Smooth muscle cell (in vitro differentiated cells): Measurements from ENCODE around the gene SELENOW. TPM values are rescaled to one million over a fixed set of nuclear protein-coding genes. Genes with fewer than 3 reads are reported as not detected.
"Not testable (repeated sequence)": the region's sequence is repeated elsewhere in the genome, so short reads cannot be mapped to it uniquely, and the experiment has no call there.

Source experiments
- DNase-seq: peaks from one replicate; lab custom pipeline; 2025; ENCODE audit not compliant: unreplicated experiment; lab: John Stamatoyannopoulos, UW
- H2AFZ ChIP-seq: fragments of 200-600 bp; sonication (generic); 2 replicates; pipeline ENCODE4 v1.6.0; 2016; ENCODE audit warnings: antibody characterized with exemption, low read depth, mild to moderate bottlenecking
- H3F3A ChIP-seq: fragments of 200-600 bp; sonication (generic); 2 replicates; pipeline ENCODE4 v1.6.0; 2017; ENCODE audit warnings: antibody characterized with exemption, low read depth
- H3K27ac ChIP-seq: fragments of 200-600 bp; sonication (generic); 2 replicates; pipeline ENCODE4 v1.5.1; 2016; ENCODE audit warnings: low read depth, mild to moderate bottlenecking
- H3K27me3 ChIP-seq: fragments of 200-600 bp; sonication (generic); 2 replicates; pipeline ENCODE4 v1.6.1; 2016; ENCODE audit warnings: low read depth, mild to moderate bottlenecking
- H3K36me3 ChIP-seq: fragments of 200-600 bp; sonication (generic); 2 replicates; pipeline ENCODE4 v1.5.1; 2016; ENCODE audit warnings: low read depth
- H3K4me1 ChIP-seq: fragments of 200-600 bp; sonication (generic); 2 replicates; pipeline ENCODE4 v1.5.1; 2016; ENCODE audit warnings: low read depth
- H3K4me2 ChIP-seq: fragments of 200-600 bp; sonication (generic); 2 replicates; pipeline ENCODE4 v1.6.0; 2016; ENCODE audit warnings: mild to moderate bottlenecking
- H3K4me3 ChIP-seq: fragments of 200-600 bp; sonication (generic); 2 replicates; pipeline ENCODE4 v1.5.1; 2016; ENCODE audit warnings: mild to moderate bottlenecking
- H3K79me2 ChIP-seq: fragments of 200-600 bp; sonication (generic); 2 replicates; pipeline ENCODE4 v1.6.0; 2016; ENCODE audit warnings: low read depth, mild to moderate bottlenecking
- H3K9ac ChIP-seq: fragments of 200-600 bp; sonication (generic); 2 replicates; pipeline ENCODE4 v1.6.0; 2016; ENCODE audit warnings: low read depth
- H3K9me3 ChIP-seq: fragments of 200-600 bp; sonication (generic); replicated peaks from 2 replicates; pipeline ENCODE4 v1.5.1; 2016; ENCODE audit warnings: low read depth
- H4K20me1 ChIP-seq: fragments of 200-600 bp; sonication (generic); 2 replicates; pipeline ENCODE4 v1.6.0; 2016; ENCODE audit warnings: low read depth
- CTCF ChIP-seq: fragments of 200-600 bp; sonication (generic); IDR thresholded peaks from 2 replicates; pipeline ENCODE4 v1.5.1; 2017; ENCODE audit warnings: borderline replicate concordance, mild to moderate bottlenecking, antibody characterized with exemption; ENCODE audit not compliant: insufficient read depth, poor library complexity, severe bottlenecking
- WGBS: methylation state at CpG from one replicate; pipeline ENCODE4 v1.1.7; 2016; ENCODE audit warnings: low lambda C conversion rate; 5-methylcytosine and 5-hydroxymethylcytosine counted together
- polyA plus RNA-seq: library from polyadenylated mRNA; unstranded; fragments of >200 nt; fragmentation: Nextera tagmentation; extraction: Ambion mirVana; gene quantifications from 2 replicates; pipeline ENCODE4 v1.2.1, GENCODE V29; 2016
- total RNA-seq: library from RNA; depleted of rRNA; stranded (reverse); fragments of >200 nt; gene quantifications from 2 replicates; pipeline ENCODE4 v1.2.3, GENCODE V29; 2014

Gene SELENOW
- total and polyA plus RNA-seq, 2 experiments from 2014 or later, result 441 to 558 TPM

DNA sequence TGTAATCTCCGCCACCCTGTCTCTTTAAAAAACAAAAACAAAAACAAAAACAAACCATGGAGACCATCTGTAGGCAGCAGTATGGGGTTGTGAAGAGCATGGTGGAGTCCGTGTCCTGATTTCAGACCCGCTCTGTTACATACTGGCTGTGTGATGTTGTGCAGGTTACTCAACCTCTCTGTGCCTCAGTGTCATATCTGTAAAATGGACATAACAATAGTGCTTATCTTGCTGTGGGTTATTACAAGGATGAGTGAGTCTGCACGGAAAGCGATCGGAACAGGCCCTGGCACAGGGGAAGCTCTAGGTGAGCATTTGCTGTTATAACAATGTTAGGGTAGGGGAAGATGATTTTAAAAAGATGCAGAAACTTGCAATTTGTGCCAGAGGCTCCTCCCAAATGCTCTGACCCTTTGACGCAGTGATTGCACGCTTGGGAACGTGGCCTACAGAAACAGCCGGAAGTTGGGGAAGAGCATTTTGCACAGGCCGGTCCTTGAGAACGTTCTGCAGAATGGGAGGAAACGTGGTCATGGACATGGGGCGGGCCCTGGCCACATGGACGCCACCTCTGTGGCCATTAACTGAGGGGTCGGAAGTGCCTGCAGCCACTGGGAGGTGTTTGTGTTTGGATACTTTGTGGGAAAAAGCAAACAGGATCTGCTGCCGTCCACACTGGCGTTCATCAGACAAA lies 15.7 kb upstream of the SELENOW start:
- Histone ChIP-seq H3K9me3 (no peaks in the 10 kb centered on the region), H3K36me3 (peaks cover 3% of the 10 kb centered on the region), H3K4me3 (no peak overlapping the region), H3F3A (peaks cover 5% of the 10 kb centered on the region), H3K27me3 (no peaks in the 10 kb centered on the region), H3K9ac (no peak overlapping the region), H3K27ac (no peak overlapping the region), H4K20me1 (peaks cover 5% of the 10 kb centered on the region), H2AFZ (no peak overlapping the region), H3K79me2 (no peaks in the 10 kb centered on the region), H3K4me1 (no peaks in the 10 kb centered on the region), H3K4me2 (no peak overlapping the region)
- 87% methylated on average over 18 of the region's 18 CpGs for WGBS
- no peak for TF ChIP-seq CTCF
- DNase-seq, result no peak

DNA sequence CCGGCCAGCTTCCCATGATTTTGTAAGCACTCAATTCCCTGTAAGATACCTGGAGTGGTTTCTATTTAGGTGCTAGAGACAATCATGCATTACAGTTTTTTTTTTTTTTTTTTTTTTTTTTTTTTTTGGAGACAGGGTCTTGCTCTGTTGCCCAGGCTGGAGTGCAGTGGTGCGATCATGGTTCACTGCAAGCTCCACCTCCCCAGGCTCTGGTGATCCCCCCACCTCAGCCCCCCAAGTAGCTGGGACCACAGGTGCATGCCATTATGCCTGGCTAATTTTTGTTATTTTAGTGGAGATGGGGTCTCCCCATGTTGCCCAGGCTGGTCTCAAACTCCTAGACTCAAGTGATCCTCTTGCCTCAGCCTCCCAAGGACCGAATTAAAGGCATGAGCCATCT lies 13.8 kb upstream of the SELENOW start:
- not testable (repeated sequence) for H3K4me2 ChIP-seq, H3K79me2 ChIP-seq, H2AFZ ChIP-seq, H3K36me3 ChIP-seq, H3K27ac ChIP-seq, H3K4me1 ChIP-seq, DNase-seq, H3K27me3 ChIP-seq, H4K20me1 ChIP-seq, H3K4me3 ChIP-seq, H3K9ac ChIP-seq, H3F3A ChIP-seq, H3K9me3 ChIP-seq
- 96% methylated on average over 3 of the region's 3 CpGs for WGBS

- TF ChIP-seq CTCF, result peak; percentile 60
- no peak overlapping the region for H3K9ac ChIP-seq
- peaks cover 3% of the 10 kb centered on the region for H3K4me1 ChIP-seq
- H3K36me3 ChIP-seq, result no peaks in the 10 kb centered on the region
- H3K9me3 ChIP-seq, result no peaks in the 10 kb centered on the region
- no peak overlapping the region for H2AFZ ChIP-seq
- H3K4me2 ChIP-seq, result peak overlapping the region; percentile 44
- no peaks in the 10 kb centered on the region for H3K79me2 ChIP-seq
- peaks cover 5% of the 10 kb centered on the region for H3F3A ChIP-seq
- WGBS, result 23% methylated on average over 18 of the region's 19 CpGs
- DNase-seq, result no peak
- H3K27me3 ChIP-seq, result no peaks in the 10 kb centered on the region
- H3K4me3 ChIP-seq, result no peak overlapping the region
- H4K20me1 ChIP-seq, result no peaks in the 10 kb centered on the region
- no peak overlapping the region for H3K27ac ChIP-seq
Observed at GRCh38 chr19:47765523-47766358, 12.8 kb upstream of the SELENOW start.

DNA sequence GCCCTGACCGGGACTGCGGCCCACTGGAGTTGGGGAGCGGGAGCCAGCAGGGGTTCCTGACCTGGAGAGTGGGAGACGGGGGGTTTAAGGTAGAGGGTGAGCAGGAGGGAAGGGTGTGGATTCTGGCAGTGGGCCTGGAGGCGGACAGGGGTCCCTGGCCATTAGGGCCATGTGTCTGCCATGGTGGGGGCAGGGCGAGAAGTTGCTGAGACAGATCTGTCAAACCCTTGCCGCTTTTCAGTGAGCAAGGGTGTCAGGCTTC lies 12.2 kb upstream of the SELENOW start:
- H3K36me3 ChIP-seq, result no peaks in the 10 kb centered on the region
- no peak for TF ChIP-seq CTCF
- H3F3A ChIP-seq, result peaks cover 5% of the 10 kb centered on the region
- no peaks in the 10 kb centered on the region for H3K27me3 ChIP-seq
- no peaks in the 10 kb centered on the region for H3K9me3 ChIP-seq
- no peak overlapping the region for H3K27ac ChIP-seq
- H3K4me2 ChIP-seq, result no peak overlapping the region
- H3K4me1 ChIP-seq, result peaks cover 3% of the 10 kb centered on the region
- H3K9ac ChIP-seq, result no peak overlapping the region
- 87% methylated on average over 7 of the region's 7 CpGs for WGBS
- H2AFZ ChIP-seq, result no peak overlapping the region
- no peaks in the 10 kb centered on the region for H3K79me2 ChIP-seq
- H4K20me1 ChIP-seq, result no peaks in the 10 kb centered on the region
- no peak overlapping the region for H3K4me3 ChIP-seq
- DNase-seq, result no peak
